IgD-negative memory B cell (primary cell): ENCODE measurements around the gene PLPPR1. TPM values are rescaled to one million over a fixed set of nuclear protein-coding genes. Genes with fewer than 3 reads are reported as not detected.
A peak's percentile ranks its signal among the peaks of the same experiment; 100 is the strongest.
"Not testable (repeated sequence)": the region's sequence is repeated elsewhere in the genome, so short reads cannot be mapped to it uniquely, and the experiment has no call there.

Source experiments
- H3K27ac Mint-ChIP-seq, 3 donors: one replicate each; pipeline ENCODE4 v1.8.0; 2020 to 2022; ENCODE audit warnings: mild to moderate bottlenecking in 3 of 3, mixed read lengths in 3 of 3, moderate library complexity in 1 of 3
- H3K27me3 Mint-ChIP-seq: one replicate; pipeline ENCODE4 v1.8.0; 2021; ENCODE audit warnings: mixed read lengths
- H3K36me3 Mint-ChIP-seq: one replicate; pipeline ENCODE4 v1.8.0; 2020; ENCODE audit warnings: mild to moderate bottlenecking, mixed read lengths
- H3K4me1 Mint-ChIP-seq, 3 donors: one replicate each; pipeline ENCODE4 v1.8.0; 2020 to 2022; ENCODE audit warnings: mixed read lengths in 3 of 3, mild to moderate bottlenecking in 1 of 3
- H3K4me3 Mint-ChIP-seq, 4 donors: one replicate each; pipeline ENCODE4 v1.8.0; 2020 to 2022; ENCODE audit warnings: mild to moderate bottlenecking in 4 of 4, mixed read lengths in 4 of 4, moderate library complexity in 3 of 4
- H3K9me3 Mint-ChIP-seq, 3 donors: one replicate each; pipeline ENCODE4 v1.8.0; 2020 to 2021; ENCODE audit warnings: mixed read lengths in 3 of 3, mild to moderate bottlenecking in 1 of 3
- polyA plus RNA-seq: library from polyadenylated mRNA; unstranded; fragments of 300-500 nt; fragmentation: Illumina TruSeq; gene quantifications from one replicate; pipeline ENCODE4 v1.2.3, GENCODE V29; 2021

The PLPPR1 gene
- polyA plus RNA-seq, 1 donor from 2014 or later, result not detected

GRCh38 chr9:101127369-101127768 is 98.8 kb downstream of the PLPPR1 start:
- H3K27me3 Mint-ChIP-seq, H3K9me3 Mint-ChIP-seq, H3K36me3 Mint-ChIP-seq, H3K27ac Mint-ChIP-seq, H3K4me1 Mint-ChIP-seq, H3K4me3 Mint-ChIP-seq: not testable (repeated sequence)

- no peaks in the 10 kb centered on the region for H3K36me3 Mint-ChIP-seq
- no peak overlapping the region for H3K4me3 Mint-ChIP-seq
- peaks cover 0 to 4% (median 0%) of the 10 kb centered on the region in 3 donors for H3K4me1 Mint-ChIP-seq
- H3K27ac Mint-ChIP-seq, result no peak overlapping the region
- H3K9me3 Mint-ChIP-seq, result peaks cover 0 to 4% (median 0%) of the 10 kb centered on the region in 3 donors
- H3K27me3 Mint-ChIP-seq, result no peaks in the 10 kb centered on the region
Observed at GRCh38 chr9:101128623-101129022, 100.1 kb downstream of the PLPPR1 start.

GRCh38 chr9:101130054-101130453 is 101.5 kb downstream of the PLPPR1 start:
- no peak overlapping the region for H3K27ac Mint-ChIP-seq

GRCh38 chr9:101131326-101131725 is 102.8 kb downstream of the PLPPR1 start:
- Mint-ChIP-seq H3K4me3 (no peak overlapping the region), H3K4me1 (peaks cover 0 to 2% (median 0%) of the 10 kb centered on the region in 3 donors)

More at GRCh38 chr9:101130054-101130453, 101.5 kb downstream of the PLPPR1 start:
- H3K36me3 Mint-ChIP-seq, result no peaks in the 10 kb centered on the region
- H3K4me1 Mint-ChIP-seq, result peaks cover 0 to 4% (median 0%) of the 10 kb centered on the region in 3 donors
- peaks cover 0 to 4% (median 0%) of the 10 kb centered on the region in 3 donors for H3K9me3 Mint-ChIP-seq
- H3K27me3 Mint-ChIP-seq, result no peaks in the 10 kb centered on the region
- no peak overlapping the region for H3K4me3 Mint-ChIP-seq

DNA sequence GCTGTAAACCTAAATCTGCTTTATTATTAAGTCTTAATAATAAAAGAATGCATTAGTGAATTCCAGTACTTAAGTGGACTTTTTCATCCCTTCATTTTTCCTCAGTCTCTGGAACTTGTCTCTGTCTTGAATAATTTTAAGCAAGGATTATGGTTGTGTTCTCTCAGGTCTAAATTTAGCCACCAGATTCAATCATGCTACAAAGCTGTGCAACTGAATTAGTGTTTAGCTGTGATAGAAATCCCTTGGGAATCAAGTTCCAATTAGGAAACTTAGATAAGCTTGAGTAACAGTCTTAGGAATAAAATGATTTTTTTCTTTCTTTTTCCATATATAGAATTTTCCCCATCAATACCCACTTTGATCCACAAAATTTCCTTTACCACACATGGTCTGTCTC is 104.3 kb downstream of the PLPPR1 start:
- H3K27ac Mint-ChIP-seq, result no peak overlapping the region
- H3K4me1 Mint-ChIP-seq, result no peaks in the 10 kb centered on the region
- H3K9me3 Mint-ChIP-seq, result peaks cover 0 to 2% (median under 1%) of the 10 kb centered on the region in 3 donors
- H3K27me3 Mint-ChIP-seq, result peaks cover 3% of the 10 kb centered on the region
- H3K36me3 Mint-ChIP-seq, result no peaks in the 10 kb centered on the region
- no peak overlapping the region for H3K4me3 Mint-ChIP-seq

More at GRCh38 chr9:101131326-101131725, 102.8 kb downstream of the PLPPR1 start:
- Mint-ChIP-seq H3K9me3 (peaks cover 0 to 4% (median 2%) of the 10 kb centered on the region in 3 donors), H3K27ac (no peak overlapping the region), H3K27me3 (no peaks in the 10 kb centered on the region), H3K36me3 (no peaks in the 10 kb centered on the region)

DNA sequence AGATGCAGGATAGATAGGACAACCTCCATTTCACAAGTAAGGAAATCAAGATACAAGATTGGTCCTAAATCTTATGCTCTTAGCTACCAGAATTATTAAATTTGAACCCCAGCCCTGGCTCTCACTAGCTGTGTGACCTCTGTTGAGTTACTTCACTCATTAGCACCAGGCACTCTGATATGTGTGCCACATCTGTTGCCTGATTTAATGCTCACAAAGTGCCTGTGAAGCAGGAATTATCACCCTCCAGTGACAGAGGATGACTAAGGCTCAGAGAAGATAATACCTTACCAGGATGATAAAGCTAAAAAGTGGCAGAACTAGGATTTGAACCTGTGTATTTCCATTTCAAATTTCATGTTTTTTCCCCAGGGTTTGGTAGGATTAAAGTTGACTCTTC is 110.0 kb downstream of the PLPPR1 start:
- no peaks in the 10 kb centered on the region for H3K36me3 Mint-ChIP-seq
- H3K9me3 Mint-ChIP-seq, result peaks cover 0 to 2% (median 0%) of the 10 kb centered on the region in 3 donors
- peaks cover 4% of the 10 kb centered on the region for H3K27me3 Mint-ChIP-seq
- no peaks in the 10 kb centered on the region for H3K4me1 Mint-ChIP-seq
- H3K27ac Mint-ChIP-seq, result no peak overlapping the region
- no peak overlapping the region for H3K4me3 Mint-ChIP-seq

GRCh38 chr9:101139082-101139481 is 110.6 kb downstream of the PLPPR1 start:
- peaks cover 4% of the 10 kb centered on the region for H3K27me3 Mint-ChIP-seq
- H3K4me1 Mint-ChIP-seq, result no peaks in the 10 kb centered on the region
- H3K4me3 Mint-ChIP-seq, result no peak overlapping the region
- peaks cover 0 to 2% (median 0%) of the 10 kb centered on the region in 3 donors for H3K9me3 Mint-ChIP-seq
- no peak overlapping the region for H3K27ac Mint-ChIP-seq
- no peaks in the 10 kb centered on the region for H3K36me3 Mint-ChIP-seq

DNA sequence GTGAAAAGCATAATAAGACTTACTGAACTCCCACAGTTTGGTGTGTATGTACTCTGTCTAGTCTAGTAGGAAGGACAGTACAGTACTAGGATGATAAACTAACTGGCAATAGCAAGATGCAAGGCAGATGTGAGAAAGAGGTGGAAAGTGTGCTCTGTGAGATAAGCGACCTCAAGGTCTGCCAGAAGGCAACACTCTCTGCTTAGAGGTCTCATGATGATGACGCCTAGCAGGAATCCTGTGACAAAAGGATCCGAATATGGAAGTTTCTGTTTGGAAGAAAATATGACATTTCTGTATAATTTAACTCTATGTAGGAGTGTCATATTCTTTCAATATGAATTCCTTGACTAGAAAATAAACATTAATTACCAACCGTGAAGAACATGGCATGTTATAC is 112.2 kb downstream of the PLPPR1 start:
- Mint-ChIP-seq H3K4me1 (no peaks in the 10 kb centered on the region), H3K27me3 (peaks cover 4% of the 10 kb centered on the region), H3K9me3 (peaks cover 0 to 2% (median 0%) of the 10 kb centered on the region in 3 donors), H3K36me3 (no peaks in the 10 kb centered on the region), H3K27ac (no peak overlapping the region), H3K4me3 (no peak overlapping the region)

GRCh38 chr9:101146508-101146907 is 118.0 kb downstream of the PLPPR1 start:
- Mint-ChIP-seq H3K27me3 (no peaks in the 10 kb centered on the region), H3K9me3 (peaks cover 0 to 17% (median 2%) of the 10 kb centered on the region in 3 donors), H3K4me1 (no peaks in the 10 kb centered on the region), H3K36me3 (no peaks in the 10 kb centered on the region), H3K27ac (no peak overlapping the region), H3K4me3 (no peak overlapping the region)

DNA sequence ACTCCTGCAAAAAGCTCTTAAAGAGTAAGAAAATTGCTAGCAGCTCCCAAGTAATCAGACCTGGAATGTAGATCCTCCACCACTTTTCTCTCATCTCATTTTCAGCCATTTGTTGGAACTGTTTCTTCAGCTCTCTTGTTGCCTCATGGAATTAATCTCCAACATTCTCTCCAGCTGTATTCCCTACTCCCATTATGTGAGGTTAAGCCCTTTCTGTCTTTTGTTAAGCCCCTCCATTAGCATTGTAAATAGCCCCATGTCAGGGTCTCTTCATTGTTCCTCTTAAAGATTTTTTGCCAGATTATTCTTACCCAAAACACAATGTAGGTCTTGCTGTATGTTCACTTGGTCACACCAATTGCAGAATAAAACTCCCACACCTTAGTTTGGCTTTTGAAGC is 119.8 kb downstream of the PLPPR1 start:
- Mint-ChIP-seq H3K4me3 (peak overlapping the region in 1 of 4 donors; percentile 14), H3K27me3 (no peaks in the 10 kb centered on the region), H3K36me3 (no peaks in the 10 kb centered on the region), H3K27ac (no peak overlapping the region), H3K4me1 (no peaks in the 10 kb centered on the region), H3K9me3 (peaks cover 0 to 17% (median 3%) of the 10 kb centered on the region in 3 donors)

DNA sequence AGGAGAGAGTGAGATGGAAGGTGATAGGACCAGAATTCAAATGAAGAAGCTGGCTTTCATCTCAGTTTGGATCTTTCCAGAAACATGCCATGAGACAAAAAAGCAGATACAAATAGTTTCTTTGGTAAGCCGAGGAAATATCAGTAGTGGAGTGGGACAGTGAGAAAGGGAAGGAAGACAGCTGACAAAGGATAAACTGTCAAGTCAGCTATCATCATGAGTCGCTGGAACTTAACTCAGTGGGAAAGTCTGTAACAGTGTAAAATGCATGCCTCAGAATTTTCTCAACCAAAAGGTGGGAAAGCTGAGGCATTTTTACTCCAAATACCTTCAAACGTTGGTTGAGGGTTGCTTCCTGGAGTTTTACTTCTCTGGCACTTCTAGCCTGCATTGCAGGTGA is 129.8 kb downstream of the PLPPR1 start:
- peaks cover 0 to 2% (median 0%) of the 10 kb centered on the region in 3 donors for H3K9me3 Mint-ChIP-seq
- H3K36me3 Mint-ChIP-seq, result no peaks in the 10 kb centered on the region
- peaks cover 3% of the 10 kb centered on the region for H3K27me3 Mint-ChIP-seq
- no peaks in the 10 kb centered on the region for H3K4me1 Mint-ChIP-seq
- H3K4me3 Mint-ChIP-seq, result no peak overlapping the region
- H3K27ac Mint-ChIP-seq, result peak overlapping the region in 1 of 3 donors; percentile 1

DNA sequence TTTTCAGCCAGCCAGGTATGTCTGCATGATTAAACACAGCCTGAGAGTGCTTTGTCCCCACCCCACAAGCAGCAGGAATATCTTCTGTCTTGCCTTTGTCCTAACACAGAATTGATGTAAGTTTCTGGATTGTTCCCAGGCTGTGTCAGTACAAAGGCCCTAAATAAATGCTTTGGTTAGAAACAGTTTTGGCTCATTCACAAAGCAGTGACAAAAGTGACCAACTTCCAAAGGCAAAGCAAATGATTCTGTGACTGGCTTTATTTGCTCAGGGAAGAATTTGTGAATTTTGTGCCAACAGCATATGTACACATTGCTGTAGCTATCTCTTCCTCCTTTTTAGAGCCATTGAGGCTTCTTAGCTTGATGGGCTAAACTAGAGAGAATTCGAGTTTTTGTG is 133.7 kb downstream of the PLPPR1 start:
- Mint-ChIP-seq H3K27ac (no peak overlapping the region), H3K4me1 (no peaks in the 10 kb centered on the region), H3K27me3 (peaks cover 3% of the 10 kb centered on the region), H3K9me3 (no peaks in the 10 kb centered on the region), H3K4me3 (no peak overlapping the region), H3K36me3 (no peaks in the 10 kb centered on the region)

GRCh38 chr9:101165131-101165530 is 136.6 kb downstream of the PLPPR1 start:
- peaks cover 2 to 4% (median 2%) of the 10 kb centered on the region in 3 donors for H3K9me3 Mint-ChIP-seq
- H3K36me3 Mint-ChIP-seq, result no peaks in the 10 kb centered on the region
- no peak overlapping the region for H3K27ac Mint-ChIP-seq
- no peak overlapping the region for H3K4me3 Mint-ChIP-seq
- H3K4me1 Mint-ChIP-seq, result no peaks in the 10 kb centered on the region
- peaks cover 2% of the 10 kb centered on the region for H3K27me3 Mint-ChIP-seq

DNA sequence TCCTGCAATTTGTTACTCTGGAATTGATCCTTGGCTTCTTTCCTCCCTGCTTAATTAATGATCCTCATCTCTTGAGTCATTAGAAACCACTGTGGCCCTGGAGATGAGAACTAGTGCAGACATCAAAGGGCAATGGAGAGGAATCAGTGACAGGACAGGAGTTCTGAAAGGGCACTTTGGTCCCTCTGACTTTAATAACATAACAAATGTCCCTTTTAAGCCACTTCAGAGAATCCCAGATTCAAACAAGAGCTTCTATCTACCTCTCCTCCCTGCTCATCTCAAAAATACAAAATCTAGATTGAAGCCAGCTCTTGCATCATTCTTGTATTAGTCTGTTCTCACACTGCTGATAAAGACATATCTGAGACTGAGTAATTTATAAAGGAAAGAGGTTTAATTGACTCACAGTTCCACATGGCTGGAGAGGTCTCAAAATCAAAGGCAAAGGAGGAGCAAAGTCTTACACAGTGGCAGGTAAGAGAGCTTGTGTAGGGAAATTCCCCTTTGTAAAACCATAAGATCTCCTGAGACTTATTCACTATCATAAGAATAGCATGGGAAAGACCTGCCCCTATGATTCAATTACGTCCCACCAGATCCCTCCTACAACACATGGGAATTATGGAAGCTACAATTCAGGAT is 139.1 kb downstream of the PLPPR1 start:
- H3K27ac Mint-ChIP-seq, result no peak overlapping the region
- H3K4me3 Mint-ChIP-seq, result no peak overlapping the region
- H3K9me3 Mint-ChIP-seq, result peaks cover 2 to 5% (median 2%) of the 10 kb centered on the region in 3 donors
- no peaks in the 10 kb centered on the region for H3K27me3 Mint-ChIP-seq
- H3K36me3 Mint-ChIP-seq, result no peaks in the 10 kb centered on the region
- no peaks in the 10 kb centered on the region for H3K4me1 Mint-ChIP-seq

- Mint-ChIP-seq H3K4me3 (no peak overlapping the region), H3K27me3 (peaks cover 3% of the 10 kb centered on the region), H3K9me3 (peaks cover 2 to 5% (median 5%) of the 10 kb centered on the region in 3 donors), H3K4me1 (no peaks in the 10 kb centered on the region), H3K27ac (no peak overlapping the region), H3K36me3 (no peaks in the 10 kb centered on the region)
Observed at GRCh38 chr9:101172616-101173015, 144.1 kb downstream of the PLPPR1 start.

GRCh38 chr9:101173907-101174306 is 145.4 kb downstream of the PLPPR1 start:
- Mint-ChIP-seq H3K4me3 (no peak overlapping the region), H3K27me3 (peaks cover 3% of the 10 kb centered on the region), H3K27ac (no peak overlapping the region), H3K4me1 (no peaks in the 10 kb centered on the region), H3K9me3 (peaks cover 2 to 5% (median 3%) of the 10 kb centered on the region in 3 donors), H3K36me3 (no peaks in the 10 kb centered on the region)
